K562 (cell line): Measurements from ENCODE around the gene CRKL. TPM values are rescaled to one million over a fixed set of nuclear protein-coding genes. Genes with fewer than 3 reads are reported as not detected.
A peak's percentile ranks its signal among the peaks of the same experiment; 100 is the strongest.

Experiments
- E2F1 ChIP-seq: sonication (generic); formaldehyde crosslinking; IDR thresholded peaks from 2 replicates; pipeline ENCODE4 v1.8.1; 2023; ENCODE audit warnings: mild to moderate bottlenecking, missing genetic modification reagents, moderate library complexity
- ELF2 ChIP-seq: fragments of 250-450 bp; sonication (Bioruptor Pico); IDR thresholded peaks from 2 replicates; pipeline ENCODE4 v1.5.0; 2021; ENCODE audit warnings: mild to moderate bottlenecking
- ELK3 ChIP-seq: fragments of 450-650 bp; formaldehyde crosslinking; IDR thresholded peaks from 2 replicates; pipeline ENCODE4 v1.4.0; 2020; ENCODE audit warnings: mild to moderate bottlenecking
- ETV6 ChIP-seq, 3 experiments: fragments of 150-350 bp in 1 of 3; sonication (generic) in 1 of 3; formaldehyde crosslinking in 1 of 3; IDR thresholded peaks; 2 replicates each; pipeline versions ENCODE4 v1.6.1 to v1.8.0; 2014 to 2022; ENCODE audit warnings: borderline replicate concordance in 2 of 3, low read depth in 2 of 3, antibody characterized with exemption in 1 of 3, low read length in 1 of 3, mild to moderate bottlenecking in 1 of 3, missing genetic modification reagents in 1 of 3
- HCFC1 ChIP-seq: IDR thresholded peaks from 2 replicates; pipeline ENCODE4 v1.6.1; 2012; ENCODE audit warnings: low read depth, low read length, improper control_type of control experiment
- KDM2B ChIP-seq: fragments of 250-450 bp; sonication (Bioruptor Pico); IDR thresholded peaks from 2 replicates; pipeline ENCODE4 v1.8.0; 2021; ENCODE audit warnings: mild to moderate bottlenecking, moderate library complexity
- PYGO2 ChIP-seq: fragments of 450-650 bp; IDR thresholded peaks from 2 replicates; pipeline ENCODE4 v1.6.1; 2016; ENCODE audit warnings: mild to moderate bottlenecking, missing genetic modification characterization, moderate library complexity, missing compliant biosample characterization
- SAP30 ChIP-seq: fragments of 200-600 bp; sonication (generic); IDR thresholded peaks from 2 replicates; pipeline ENCODE4 v1.6.1; 2012; ENCODE audit warnings: borderline replicate concordance, low read depth, mild to moderate bottlenecking, moderate library complexity, low read length, control low read depth, inconsistent platforms; ENCODE audit not compliant: insufficient read depth, poor library complexity, severe bottlenecking
- SETDB1 ChIP-seq: IDR thresholded peaks from one replicate; pipeline ENCODE4 v1.6.1; 2012; ENCODE audit warnings: low read length, control low read depth, inconsistent platforms
- SMAD1 ChIP-seq: fragments of 150-350 bp; IDR thresholded peaks from 2 replicates; pipeline ENCODE4 v1.6.1; 2014; ENCODE audit warnings: low read length, low read depth; ENCODE audit not compliant: partially characterized antibody
- SMAD4 ChIP-seq: fragments of 250-450 bp; sonication (Bioruptor Pico); conservative IDR thresholded peaks from 2 replicates; pipeline ENCODE4 v1.8.0; 2021; ENCODE audit warnings: inconsistent platforms, mild to moderate bottlenecking, moderate library complexity
- SP2 ChIP-seq: IDR thresholded peaks from 2 replicates; pipeline ENCODE4 v1.6.1; 2011; ENCODE audit warnings: mild to moderate bottlenecking, low read depth, low read length, moderate library complexity; ENCODE audit not compliant: poor library complexity, severe bottlenecking; ENCODE audit errors: extremely low read depth
- STAT6 ChIP-seq: sonication (generic); formaldehyde crosslinking; IDR thresholded peaks from 2 replicates; pipeline ENCODE4 v1.8.1; 2023; ENCODE audit warnings: mild to moderate bottlenecking, missing genetic modification reagents
- TEAD1 ChIP-seq, 2 experiments: fragments of 450-650 bp in 1 of 2; sonication (generic) in 1 of 2; formaldehyde crosslinking; IDR thresholded peaks; 2 replicates each; pipeline versions ENCODE4 v1.4.0 to v1.8.0; 2020 to 2022; ENCODE audit warnings: mild to moderate bottlenecking in 2 of 2, missing genetic modification reagents in 1 of 2
- THRB ChIP-seq: fragments of 450-650 bp; formaldehyde crosslinking; conservative IDR thresholded peaks from 2 replicates; pipeline ENCODE4 v1.4.0; 2022; ENCODE audit warnings: mild to moderate bottlenecking, missing genetic modification characterization
- ZNF174 ChIP-seq: fragments of 250-450 bp; sonication (Bioruptor Pico); IDR thresholded peaks from 2 replicates; pipeline ENCODE4 v1.4.0; 2020; ENCODE audit warnings: mild to moderate bottlenecking
- ZNF239 ChIP-seq: fragments of 250-450 bp; sonication (Bioruptor Pico); IDR thresholded peaks from 2 replicates; pipeline ENCODE4 v1.4.0; 2020; ENCODE audit warnings: mild to moderate bottlenecking
- ZNF668 ChIP-seq: fragments of 250-450 bp; sonication (Bioruptor Pico); IDR thresholded peaks from 2 replicates; pipeline ENCODE4 v1.8.0; 2022; ENCODE audit warnings: mild to moderate bottlenecking, inconsistent platforms
- ZNF76 ChIP-seq: fragments of 250-450 bp; sonication (Bioruptor Pico); IDR thresholded peaks from 2 replicates; pipeline ENCODE4 v1.4.0; 2020; ENCODE audit warnings: mild to moderate bottlenecking, moderate library complexity, borderline replicate concordance
- ZSCAN32 ChIP-seq: fragments of 450-650 bp; formaldehyde crosslinking; IDR thresholded peaks from 2 replicates; pipeline ENCODE4 v1.4.0; 2020; ENCODE audit warnings: mild to moderate bottlenecking, moderate library complexity
- polyA plus RNA-seq, 8 experiments: library from polyadenylated mRNA; depleted of rRNA in 4 of 8; stranded (reverse) in 5 of 8; unstranded in 3 of 8; fragments of >200 nt; fragmentation: Nextera tagmentation in 2 of 8; fragmentation: Illumina TruSeq in 1 of 8; extraction: Ambion mirVana in 2 of 8; extraction: Trizol in 1 of 8; gene quantifications; 2 replicates each; pipeline versions ENCODE4 v1.2.1 to v1.2.3, GENCODE V29; 2011 to 2014; ENCODE audit warnings: inconsistent platforms in 1 of 8, missing spikeins in 1 of 8
- total RNA-seq, 7 experiments: library from RNA; depleted of rRNA in 6 of 7; stranded (reverse); fragments of >200 nt in 6 of 7; fragmentation: Illumina TruSeq in 2 of 7; extraction: Trizol in 2 of 7; gene quantifications; 2 replicates each; pipeline versions ENCODE4 v1.2.1 to v1.2.3, GENCODE V29; 2011 to 2021; ENCODE audit warnings: low replicate concordance in 1 of 7

Gene CRKL
- total and polyA plus RNA-seq, 9 of the 15 experiments (the other 6 are each of a cell fraction or from before 2014, with no cell fraction given), result 100 to 263 (median 124) TPM

- TF ChIP-seq ZNF239 (peak; percentile 87; the same call in 1 of the 2 replicates), E2F1 (CRISPR knock-in tag) (peak; percentile 99), ZSCAN32 (peak; percentile 13), SAP30 (peak; percentile 97), ELK3 (0 out of 2 replicates have a peak, but pooled peaks have one; percentile 89), SETDB1 (peak; percentile 97), SMAD4 (peak; percentile 99), SMAD1 (peak; percentile 97), ZNF174 (CRISPR knock-in tag) (peak; percentile 65; the same call in 1 of the 2 replicates), ZNF668 (CRISPR knock-in tag) (peak; percentile 94), ZNF76 (CRISPR knock-in tag) (peak; percentile 100), ELF2 (CRISPR knock-in tag) (peak; percentile 91), SP2 (peak; percentile 8), THRB (CRISPR knock-in tag) (peak; percentile 98), HCFC1 (peak; percentile 95), STAT6 (CRISPR knock-in tag) (peak; percentile 100), ETV6 (IDR thresholded peaks at IDR 0.05; ENCODE audit: borderline replicate concordance in 1 of 2, low read depth in 2 of 2, low read length in 1 of 2) (peak in 1 of 2 experiments; percentile 24; a peak in 1 of 4 replicates), ETV6 (CRISPR knock-in tag; IDR thresholded peaks at IDR 0.05; ENCODE audit: borderline replicate concordance) (no peak), PYGO2 (tag) (peak; percentile 80), TEAD1 (CRISPR knock-in tag; IDR thresholded peaks at IDR 0.05) (peak in 1 of 2 experiments; percentile 98; a peak in 2 of 4 replicates), KDM2B (CRISPR knock-in tag) (peak; percentile 98)
Measured at GRCh38 chr22:20981787-20982562, 64.8 kb downstream of the CRKL start, which contains the start of gene LZTR1 (continued).
